OCI-LY7 (cell line): Measurements from ENCODE around the gene CCDC13.

Experiments
- CTCF ChIP-seq: fragments of 200-600 bp; sonication (generic); conservative IDR thresholded peaks from 2 replicates; pipeline ENCODE4 v1.5.1; 2014; ENCODE audit warnings: mild to moderate bottlenecking, antibody characterized with exemption, low read length, moderate library complexity, mixed read lengths
- EZH2phosphoT487 ChIP-seq: fragments of 200-600 bp; sonication (generic); IDR thresholded peaks from 2 replicates; pipeline ENCODE4 v1.6.1; 2018; ENCODE audit warnings: low read depth, borderline replicate concordance, mild to moderate bottlenecking, mixed run types, antibody characterized with exemption, low read length, moderate library complexity, mixed read lengths

GRCh38 chr3:42764115-42764514, 8.9 kb downstream of the CCDC13 start:
- TF ChIP-seq CTCF (no peak), EZH2phosphoT487 (no peak)
